Stomach (tissue), 9 donors: ENCODE data around the gene ZNF652. TPM values are rescaled to one million over a fixed set of nuclear protein-coding genes. Genes with fewer than 3 reads are reported as not detected.

ENCODE experiments used
- DNase-seq, 2 donors: peaks; one replicate each; pipeline versions ENCODE4 v3.0.0 to v3.0.0-alpha.2; 2013 to 2019
- H3K27ac ChIP-seq, 5 donors: fragments of 200-600 bp in 4 of 5; sonication (generic) in 4 of 5; one replicate each; pipeline ENCODE4 v1.5.1; 2013 to 2019; ENCODE audit warnings: mild to moderate bottlenecking in 1 of 5, moderate library complexity in 1 of 5
- H3K27me3 ChIP-seq, 3 donors: fragments of 200-600 bp; sonication (generic); one replicate each; pipeline ENCODE4 v1.5.1; 2017 to 2019; ENCODE audit warnings: mixed run types in 1 of 3
- H3K36me3 ChIP-seq, 4 donors: fragments of 200-600 bp; sonication (generic); 1 replicate in 3 of 4; 2 replicates in 1 of 4; pipeline ENCODE4 v1.5.1; 2016 to 2019
- H3K4me1 ChIP-seq, 4 donors: fragments of 200-600 bp; sonication (generic); one replicate each; pipeline ENCODE4 v1.5.1; 2016 to 2019
- H3K4me3 ChIP-seq, 4 donors: fragments of 200-600 bp; sonication (generic) in 3 of 4; one replicate each; pipeline ENCODE4 v1.5.1; 2016 to 2019; ENCODE audit warnings: mild to moderate bottlenecking in 1 of 4
- H3K9me3 ChIP-seq, 4 donors: fragments of 200-600 bp; sonication (generic); one replicate each; pipeline ENCODE4 v1.5.1; 2016 to 2019
- CTCF ChIP-seq, 7 experiments: fragments of 450-650 bp in 4 of 7; fragments of 200-600 bp in 3 of 7; sonication (generic) in 3 of 7; IDR thresholded peaks; one replicate each; pipeline ENCODE4 v1.5.1; 2016 to 2019; ENCODE audit warnings: antibody characterized with exemption in 7 of 7, control low read depth in 2 of 7, mild to moderate bottlenecking in 1 of 7
- EP300 ChIP-seq: sonication (generic); formaldehyde crosslinking; IDR thresholded peaks from one replicate; pipeline ENCODE4 v1.6.1; 2017; ENCODE audit warnings: antibody characterized with exemption
- POLR2A ChIP-seq, 4 donors: fragments of 450-650 bp; IDR thresholded peaks; one replicate each; pipeline ENCODE4 v1.6.1; 2016; ENCODE audit warnings: antibody characterized with exemption in 4 of 4, control low read depth in 2 of 4, mild to moderate bottlenecking in 1 of 4, moderate library complexity in 1 of 4
- POLR2AphosphoS5 ChIP-seq, 3 donors: sonication (generic); formaldehyde crosslinking; IDR thresholded peaks; one replicate each; pipeline ENCODE4 v1.6.1; 2016; ENCODE audit warnings: antibody characterized with exemption in 3 of 3
- WGBS, 5 donors: extraction: QIAGEN DNeasy Blood & Tissue Kit in 3 of 5; methylation state at CpG; one replicate each; pipeline versions ENCODE4 v1.1.5 to v1.1.7; 2013 to 2018; 5-methylcytosine and 5-hydroxymethylcytosine counted together
- intact Hi-C: fragments of 100-400 bp; cut with DNase I; formaldehyde crosslinking; loops from one replicate; pipeline ENCODE4 v1.15.1; 2023; ENCODE audit warnings: low total_unique reads
- polyA plus RNA-seq, 3 donors: library from polyadenylated mRNA; stranded (reverse); fragments of 200-250 nt; gene quantifications; one replicate each; pipeline ENCODE4 v1.2.3, GENCODE V29; 2013
- total RNA-seq, 5 donors: library from RNA; depleted of rRNA; stranded (reverse); fragments of >200 nt; gene quantifications; one replicate each; pipeline versions ENCODE4 v1.1.0 to v1.2.3, GENCODE V29; 2014 to 2016
- donor health status: healthy with polysubstance abuse.
- donor health status: Bipolar disorder and iron deficiency.
- donor health status: healthy.

Gene ZNF652
- total and polyA plus RNA-seq, 8 donors = 16.4 to 89.3 (median 32.6) TPM

DNA sequence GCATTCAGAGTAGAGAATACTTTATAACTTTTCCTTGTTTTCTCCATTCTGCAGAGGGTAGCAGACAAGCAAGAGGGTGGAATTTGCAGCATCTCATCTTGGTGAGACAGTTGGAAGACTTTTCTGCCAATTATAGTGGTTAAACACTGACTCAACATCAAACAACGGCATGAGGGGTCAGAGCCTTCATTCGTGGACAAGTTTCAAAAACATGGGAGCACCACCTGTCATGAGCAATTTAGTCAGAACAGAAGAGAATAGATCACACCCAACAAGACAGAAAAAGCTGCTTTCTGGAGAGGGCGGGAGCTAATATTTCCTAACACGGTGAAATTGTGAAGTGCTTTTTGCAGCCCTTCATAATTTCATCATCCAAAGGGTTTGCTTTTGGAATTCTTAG, 17.9 kb upstream of the ZNF652 start:
- H3K9me3 ChIP-seq = no peaks in the 10 kb centered on the region
- intact Hi-C loops = no loop called here
- DNase-seq = no peak
- H3K36me3 ChIP-seq = no peaks in the 10 kb centered on the region
- TF ChIP-seq POLR2AphosphoS5 (IDR thresholded peaks at IDR 0.05) (no peak), EP300 (no peak), POLR2A (IDR thresholded peaks at IDR 0.05) (no peak), CTCF (IDR thresholded peaks at IDR 0.05) (no peak)
- no peak overlapping the region for H3K4me3 ChIP-seq
- no peak overlapping the region for H3K27ac ChIP-seq
- 75 to 82% (median 75%) methylated on average over 4 of the region's 4 CpGs for WGBS, 5 donors
- H3K4me1 ChIP-seq = peaks cover 0 to 13% (median 6%) of the 10 kb centered on the region in 4 donors
- H3K27me3 ChIP-seq = no peaks in the 10 kb centered on the region

DNA sequence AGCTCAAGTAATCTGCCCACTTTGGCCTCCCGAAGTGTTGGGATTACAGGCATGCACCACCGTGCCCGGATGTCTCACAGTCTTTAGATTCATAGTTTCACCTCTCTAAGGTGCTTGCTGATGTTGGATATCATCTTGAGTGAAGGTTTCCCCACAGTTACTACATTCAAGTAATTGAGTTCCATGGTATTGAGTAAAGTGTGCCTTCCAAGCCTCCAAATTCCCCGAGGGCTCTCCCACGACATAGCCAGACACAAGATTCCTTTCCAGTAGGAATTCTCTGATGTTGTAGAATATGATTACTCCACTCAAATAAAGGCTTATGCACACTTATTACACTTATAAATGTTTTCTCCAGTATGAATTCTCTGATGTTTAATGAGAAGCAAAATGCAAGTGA, 16.3 kb upstream of the ZNF652 start:
- H3K9me3 ChIP-seq = no peaks in the 10 kb centered on the region
- no peaks in the 10 kb centered on the region for H3K27me3 ChIP-seq
- no peak overlapping the region for H3K27ac ChIP-seq
- DNase-seq = no peak
- TF ChIP-seq POLR2AphosphoS5 (IDR thresholded peaks at IDR 0.05) (no peak), POLR2A (IDR thresholded peaks at IDR 0.05) (no peak), EP300 (no peak), CTCF (IDR thresholded peaks at IDR 0.05) (no peak)
- H3K4me1 ChIP-seq = peaks cover 0 to 13% (median 6%) of the 10 kb centered on the region in 4 donors
- WGBS, 5 donors = 82 to 90% (median 87%) methylated on average over 5 of the region's 5 CpGs
- intact Hi-C loops = no loop called here
- no peak overlapping the region for H3K4me3 ChIP-seq
- no peaks in the 10 kb centered on the region for H3K36me3 ChIP-seq

- WGBS, 5 donors = 86 to 100% (median 95%) methylated on average over 1 of the region's 1 CpG
- intact Hi-C loops = no loop called here
- no peaks in the 10 kb centered on the region for H3K4me1 ChIP-seq
- no peak overlapping the region for H3K27ac ChIP-seq
- H3K9me3 ChIP-seq = no peaks in the 10 kb centered on the region
- TF ChIP-seq POLR2AphosphoS5 (IDR thresholded peaks at IDR 0.05) (no peak), EP300 (no peak), POLR2A (IDR thresholded peaks at IDR 0.05) (no peak), CTCF (IDR thresholded peaks at IDR 0.05) (no peak)
- H3K4me3 ChIP-seq = no peak overlapping the region
- no peaks in the 10 kb centered on the region for H3K36me3 ChIP-seq
- DNase-seq = no peak
- no peaks in the 10 kb centered on the region for H3K27me3 ChIP-seq
Measured at GRCh38 chr17:49375544-49375943, 13.5 kb upstream of the ZNF652 start.

DNA sequence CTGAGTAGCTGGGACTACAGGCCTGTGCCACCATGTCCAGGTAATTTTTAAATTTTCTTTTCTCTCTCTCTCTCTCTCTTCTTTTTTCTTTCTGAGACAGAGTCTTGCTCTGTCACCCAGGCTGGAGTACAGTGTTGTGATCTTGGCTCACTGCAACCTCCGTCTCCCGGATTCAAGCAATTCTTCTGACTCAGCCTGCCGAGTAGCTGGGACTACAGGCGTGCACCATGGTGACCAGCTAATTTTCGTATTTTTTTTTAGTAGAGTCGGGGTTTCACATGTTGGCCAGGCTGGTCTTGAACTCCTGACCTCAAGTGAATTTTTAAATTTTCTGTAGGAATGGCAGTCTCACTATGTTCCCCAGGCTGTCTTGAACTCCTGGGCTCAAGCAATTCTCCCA, 11.1 kb upstream of the ZNF652 start:
- Histone ChIP-seq H3K4me1 (no peaks in the 10 kb centered on the region), H3K36me3 (no peaks in the 10 kb centered on the region), H3K27me3 (no peaks in the 10 kb centered on the region), H3K27ac (no peak overlapping the region), H3K9me3 (no peaks in the 10 kb centered on the region), H3K4me3 (no peak overlapping the region)
- no peak for TF ChIP-seq EP300
- TF ChIP-seq CTCF (IDR thresholded peaks at IDR 0.05) = no peak
- no peak for TF ChIP-seq POLR2AphosphoS5 (IDR thresholded peaks at IDR 0.05)
- TF ChIP-seq POLR2A (IDR thresholded peaks at IDR 0.05) = no peak
- 86 to 96% (median 94%) methylated on average over 6 of the region's 6 CpGs for WGBS, 5 donors
- intact Hi-C loops = no loop called here
- DNase-seq = no peak
